Upper lobe of left lung (tissue), 4 donors: ENCODE data around the gene PGA3.

Experiments
- EP300 ChIP-seq, 4 donors: sonication (generic); formaldehyde crosslinking; IDR thresholded peaks; one replicate each; pipeline ENCODE4 v1.5.1; 2017; ENCODE audit warnings: antibody characterized with exemption in 4 of 4, control low read depth in 2 of 4
- POLR2A ChIP-seq, 4 donors: fragments of 450-650 bp; IDR thresholded peaks; one replicate each; pipeline ENCODE4 v1.5.1; 2016 to 2017; ENCODE audit warnings: antibody characterized with exemption in 4 of 4, mild to moderate bottlenecking in 2 of 4
- TF ChIP-seq, protein P1 (sequence below), 6 experiments: fragments of 450-650 bp in 4 of 6; fragments of 200-600 bp in 2 of 6; sonication (generic) in 2 of 6; IDR thresholded peaks; one replicate each; pipeline ENCODE4 v1.5.1; 2016 to 2019; ENCODE audit warnings: antibody characterized with exemption in 6 of 6

DNA sequence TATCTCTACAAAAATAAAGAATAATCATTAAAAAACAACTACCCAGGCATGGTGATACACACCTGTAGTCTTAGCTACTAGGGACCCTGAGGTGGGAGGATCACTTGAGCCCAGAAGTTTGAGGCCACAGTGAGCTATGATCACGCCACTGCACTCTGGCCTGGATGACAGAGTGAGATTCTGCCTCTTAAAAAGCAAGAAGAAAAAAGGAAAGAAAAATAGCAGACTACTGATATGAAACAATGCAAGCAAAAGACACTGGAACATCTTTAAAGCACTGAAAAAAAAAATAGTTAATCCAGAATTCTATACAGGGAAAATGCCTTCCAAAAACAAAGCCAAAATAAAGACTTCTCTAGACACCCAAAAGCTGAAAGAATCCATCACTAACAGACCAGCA lies 48.0 kb upstream of the PGA3 start:
- TF ChIP-seq, protein P1, sequence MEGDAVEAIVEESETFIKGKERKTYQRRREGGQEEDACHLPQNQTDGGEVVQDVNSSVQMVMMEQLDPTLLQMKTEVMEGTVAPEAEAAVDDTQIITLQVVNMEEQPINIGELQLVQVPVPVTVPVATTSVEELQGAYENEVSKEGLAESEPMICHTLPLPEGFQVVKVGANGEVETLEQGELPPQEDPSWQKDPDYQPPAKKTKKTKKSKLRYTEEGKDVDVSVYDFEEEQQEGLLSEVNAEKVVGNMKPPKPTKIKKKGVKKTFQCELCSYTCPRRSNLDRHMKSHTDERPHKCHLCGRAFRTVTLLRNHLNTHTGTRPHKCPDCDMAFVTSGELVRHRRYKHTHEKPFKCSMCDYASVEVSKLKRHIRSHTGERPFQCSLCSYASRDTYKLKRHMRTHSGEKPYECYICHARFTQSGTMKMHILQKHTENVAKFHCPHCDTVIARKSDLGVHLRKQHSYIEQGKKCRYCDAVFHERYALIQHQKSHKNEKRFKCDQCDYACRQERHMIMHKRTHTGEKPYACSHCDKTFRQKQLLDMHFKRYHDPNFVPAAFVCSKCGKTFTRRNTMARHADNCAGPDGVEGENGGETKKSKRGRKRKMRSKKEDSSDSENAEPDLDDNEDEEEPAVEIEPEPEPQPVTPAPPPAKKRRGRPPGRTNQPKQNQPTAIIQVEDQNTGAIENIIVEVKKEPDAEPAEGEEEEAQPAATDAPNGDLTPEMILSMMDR (IDR thresholded peaks at IDR 0.05) = no peak
- TF ChIP-seq EP300 (IDR thresholded peaks at IDR 0.05) (no peak), POLR2A (IDR thresholded peaks at IDR 0.05) (no peak)
